Right ventricle myocardium inferior (tissue), 1 donor: ENCODE results near the gene ADARB2. TPM values are rescaled to one million over a fixed set of nuclear protein-coding genes. Genes with fewer than 3 reads are reported as not detected.
"Not testable (repeated sequence)": the region's sequence is repeated elsewhere in the genome, so short reads cannot be mapped to it uniquely, and the experiment has no call there.

ENCODE experiments used
- ATAC-seq: fragments of 200-7000 bp; cut with Tn5 transposase; one replicate; pipeline ENCODE4 v1.9.1; 2020; ENCODE audit warnings: mild to moderate bottlenecking, moderate library complexity
- DNase-seq: peaks from one replicate; pipeline ENCODE4 v3.0.0; 2021; ENCODE audit errors: missing footprints
- intact Hi-C: fragments of 100-400 bp; cut with DNase I; formaldehyde crosslinking; loops from one replicate; pipeline ENCODE4 v1.11.0; 2022
- total RNA-seq: library from RNA; stranded (reverse); fragmentation: NEBNext Ultra II Directional; extraction: Animal tissue kit (Norgen Biotek cat#: 25700); gene quantifications from one replicate; pipeline ENCODE4 v1.2.1, GENCODE V29; 2021
- donor health status: DM: no; HTN: yes; CAD: no; lungs with severe emphysema.

Gene ADARB2
- total RNA-seq, 1 donor from 2014 or later, result 0.19 TPM

- DNase-seq (no peak), ATAC-seq (no peak)
- intact Hi-C loops, result no loop called here
Observed at GRCh38 chr10:1419796-1420610, 317.3 kb downstream of the ADARB2 start.

GRCh38 chr10:1418031-1418550, 319.2 kb downstream of the ADARB2 start:
- no peak for ATAC-seq
- intact Hi-C loops, result no loop called here
- no peak for DNase-seq

GRCh38 chr10:1417574-1417973, 319.8 kb downstream of the ADARB2 start:
- intact Hi-C loops, result no loop called here
- no peak for DNase-seq
- no peak for ATAC-seq

- intact Hi-C loops, result no loop called here
- ATAC-seq, result no peak
- DNase-seq, result no peak
Observed at GRCh38 chr10:1416456-1417037, 320.8 kb downstream of the ADARB2 start.

GRCh38 chr10:1414893-1415292, 322.4 kb downstream of the ADARB2 start:
- DNase-seq, result no peak
- intact Hi-C loops, result no loop called here

GRCh38 chr10:1414346-1414745, 323.0 kb downstream of the ADARB2 start:
- ATAC-seq, intact Hi-C loops, DNase-seq: not testable (repeated sequence)

More at GRCh38 chr10:1414893-1415292, 322.4 kb downstream of the ADARB2 start:
- ATAC-seq, result no peak

- ATAC-seq, result no peak
Observed at GRCh38 chr10:1413823-1414222, 323.5 kb downstream of the ADARB2 start.

GRCh38 chr10:1413256-1413655, 324.1 kb downstream of the ADARB2 start:
- intact Hi-C loops, result no loop called here

More at GRCh38 chr10:1413823-1414222, 323.5 kb downstream of the ADARB2 start:
- intact Hi-C loops, result no loop called here
- no peak for DNase-seq

GRCh38 chr10:1412531-1413189, 324.7 kb downstream of the ADARB2 start:
- no peak for ATAC-seq
- intact Hi-C loops, result no loop called here
- no peak for DNase-seq

More at GRCh38 chr10:1413256-1413655, 324.1 kb downstream of the ADARB2 start:
- DNase-seq, result no peak
- no peak for ATAC-seq

GRCh38 chr10:1411956-1412355, 325.4 kb downstream of the ADARB2 start:
- ATAC-seq (no peak), DNase-seq (no peak)
- intact Hi-C loops, result no loop called here

GRCh38 chr10:1411451-1411850, 325.9 kb downstream of the ADARB2 start:
- intact Hi-C loops, result no loop called here
- DNase-seq (no peak), ATAC-seq (no peak)

GRCh38 chr10:1410469-1411395, 326.6 kb downstream of the ADARB2 start:
- intact Hi-C loops, result no loop called here
- DNase-seq (no peak), ATAC-seq (no peak)

- DNase-seq, result no peak
- ATAC-seq, result no peak
Observed at GRCh38 chr10:1410032-1410431, 327.3 kb downstream of the ADARB2 start.

GRCh38 chr10:1409392-1409791, 327.9 kb downstream of the ADARB2 start:
- ATAC-seq, result no peak
- intact Hi-C loops, result no loop called here
- no peak for DNase-seq

More at GRCh38 chr10:1410032-1410431, 327.3 kb downstream of the ADARB2 start:
- intact Hi-C loops, result no loop called here

GRCh38 chr10:1408651-1409367, 328.5 kb downstream of the ADARB2 start:
- DNase-seq, result no peak
- ATAC-seq, result no peak
- intact Hi-C loops, result no loop called here

GRCh38 chr10:1406967-1407945, 330.1 kb downstream of the ADARB2 start:
- ATAC-seq (no peak), DNase-seq (no peak)
- intact Hi-C loops, result no loop called here
